ENCODE data around the gene PKP3. TPM values are rescaled to one million over a fixed set of nuclear protein-coding genes. Genes with fewer than 3 reads are reported as not detected.

PKP3 gene
- total RNA-seq, 2 experiments from 2014 or later: not detected

- ChIA-PET CTCF (ENCODE audit: unreplicated experiment) (no interaction called here), POLR2A (no interaction called here)
- no TSS peak for BruUV-seq (replicated peaks)
- Histone ChIP-seq H3K4me3 (ENCODE audit: low read depth, low read length, poor library complexity, severe bottlenecking) (no peak overlapping the region), H3K79me2 (ENCODE audit: insufficient read depth, low read depth, low read length) (no peaks in the 10 kb centered on the region), H3K27ac (ENCODE audit: low read depth, low read length, poor library complexity, severe bottlenecking) (no peak overlapping the region), H3K36me3 (ENCODE audit: insufficient read depth, low read length) (no peaks in the 10 kb centered on the region), H4K20me1 (ENCODE audit: insufficient read depth, low read length) (no peaks in the 10 kb centered on the region), H3K9me2 (ENCODE audit: insufficient read depth, low read length) (no peaks in the 10 kb centered on the region), H2AFZ (ENCODE audit: low read length) (no peak overlapping the region), H3K4me1 (ENCODE audit: insufficient read depth, low read length, poor library complexity, severe bottlenecking) (peaks cover 11% of the 10 kb centered on the region), H3K9me3 (ENCODE audit: low read length) (no peaks in the 10 kb centered on the region), H3K4me2 (ENCODE audit: low read length) (no peak overlapping the region)
- DNase-seq (ENCODE audit: low spot score): no peak
- TF ChIP-seq EZH2phosphoT487 (IDR thresholded peaks at IDR 0.05; ENCODE audit: borderline replicate concordance, low read depth, low read length): no peak
- TF ChIP-seq CTCF (conservative IDR thresholded peaks at IDR 0.05; ENCODE audit: low read length): no peak
- intact Hi-C loops (cut with micrococcal nuclease; ENCODE audit: unreplicated experiment): no loop called here
These were observed 9.9 kb downstream of the PKP3 start for GRCh38 chr11:403761-404431.

GRCh38 chr11:404551-405264 lies 10.7 kb downstream of the PKP3 start:
- Histone ChIP-seq H3K9me3 (ENCODE audit: low read length) (no peaks in the 10 kb centered on the region), H3K4me1 (ENCODE audit: insufficient read depth, low read length, poor library complexity, severe bottlenecking) (peaks cover 11% of the 10 kb centered on the region), H3K36me3 (ENCODE audit: insufficient read depth, low read length) (no peaks in the 10 kb centered on the region), H4K20me1 (ENCODE audit: insufficient read depth, low read length) (no peaks in the 10 kb centered on the region), H3K4me2 (ENCODE audit: low read length) (no peak overlapping the region), H3K9me2 (ENCODE audit: insufficient read depth, low read length) (no peaks in the 10 kb centered on the region), H2AFZ (ENCODE audit: low read length) (no peak overlapping the region), H3K27ac (ENCODE audit: low read depth, low read length, poor library complexity, severe bottlenecking) (no peak overlapping the region), H3K79me2 (ENCODE audit: insufficient read depth, low read depth, low read length) (no peaks in the 10 kb centered on the region), H3K4me3 (ENCODE audit: low read depth, low read length, poor library complexity, severe bottlenecking) (no peak overlapping the region)
- BruUV-seq (replicated peaks): no TSS peak
- intact Hi-C loops (cut with micrococcal nuclease; ENCODE audit: unreplicated experiment): loop anchor here (5.0 kb wide), 1 partner anchor 103 kb away; the partner anchor contains the start of gene RNH1
- ChIA-PET CTCF (ENCODE audit: unreplicated experiment) (interaction anchor here (0.6 kb wide), 1 partner anchor 44 kb away, joined by 3 read pairs; no protein-coding TSS in a partner anchor), POLR2A (no interaction called here)
- TF ChIP-seq EZH2phosphoT487 (IDR thresholded peaks at IDR 0.05; ENCODE audit: borderline replicate concordance, low read depth, low read length): no peak
- no peak for DNase-seq (ENCODE audit: low spot score)

GRCh38 chr11:405323-405953 lies 11.4 kb downstream of the PKP3 start:
- no peak for DNase-seq (ENCODE audit: low spot score)
- intact Hi-C loops (cut with micrococcal nuclease; ENCODE audit: unreplicated experiment): loop anchor here (5.0 kb wide), 1 partner anchor 102 kb away; the partner anchor contains the start of gene RNH1
- TSS peak; percentile 62 for BruUV-seq (replicated peaks)

More at GRCh38 chr11:405323-405953, 11.4 kb downstream of the PKP3 start:
- no peaks in the 10 kb centered on the region for H3K9me2 ChIP-seq (ENCODE audit: insufficient read depth, low read length)
- no peak overlapping the region for H3K27ac ChIP-seq (ENCODE audit: low read depth, low read length, poor library complexity, severe bottlenecking)
- no peak overlapping the region for H3K4me2 ChIP-seq (ENCODE audit: low read length)
- H3K79me2 ChIP-seq (ENCODE audit: insufficient read depth, low read depth, low read length): no peaks in the 10 kb centered on the region
- no peaks in the 10 kb centered on the region for H3K36me3 ChIP-seq (ENCODE audit: insufficient read depth, low read length)
- no peaks in the 10 kb centered on the region for H3K9me3 ChIP-seq (ENCODE audit: low read length)
- H4K20me1 ChIP-seq (ENCODE audit: insufficient read depth, low read length): no peaks in the 10 kb centered on the region
- ChIA-PET CTCF (ENCODE audit: unreplicated experiment) (interaction anchor here (0.6 to 2.0 kb wide), 2 partner anchors 43 to 44 kb away, joined by 3 to 13 read pairs; partner anchors contain the start of gene PTDSS2), POLR2A (interaction anchor here (1.0 kb wide), 1 partner anchor 13 kb away, joined by 4 read pairs; no protein-coding TSS in a partner anchor)
- TF ChIP-seq CTCF (conservative IDR thresholded peaks at IDR 0.05; ENCODE audit: low read length): no peak
- no peak for TF ChIP-seq EZH2phosphoT487 (IDR thresholded peaks at IDR 0.05; ENCODE audit: borderline replicate concordance, low read depth, low read length)
- H3K4me3 ChIP-seq (ENCODE audit: low read depth, low read length, poor library complexity, severe bottlenecking): no peak overlapping the region
- H3K4me1 ChIP-seq (ENCODE audit: insufficient read depth, low read length, poor library complexity, severe bottlenecking): peaks cover 11% of the 10 kb centered on the region
- H2AFZ ChIP-seq (ENCODE audit: low read length): no peak overlapping the region
